ENCODE measurements around the gene IL10RB.

IL10RB gene

GRCh38 chr21:33268737-33269441 lies 2.7 kb downstream of the IL10RB start:
- DNase-seq = peak; percentile 81

DNA sequence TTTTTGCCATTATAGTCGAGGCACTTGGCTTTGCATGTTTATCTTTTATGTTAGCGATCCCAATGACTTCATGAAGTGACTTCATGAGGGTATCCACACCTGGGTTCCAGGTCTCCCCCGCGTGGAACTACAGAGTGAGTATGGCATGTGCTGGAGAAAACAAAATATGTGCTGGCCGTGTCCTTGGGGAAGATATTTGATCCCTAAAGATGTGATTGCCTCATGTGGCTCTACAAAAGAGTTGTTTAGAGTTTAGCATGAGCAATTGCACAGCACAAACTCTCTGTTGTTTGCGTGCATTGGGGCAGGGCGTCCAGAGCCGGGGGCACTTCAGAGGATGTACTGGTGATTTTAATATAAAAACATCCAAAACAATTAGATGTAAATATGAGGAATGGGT lies 4.8 kb downstream of the IL10RB start:
- no peak for DNase-seq

DNA sequence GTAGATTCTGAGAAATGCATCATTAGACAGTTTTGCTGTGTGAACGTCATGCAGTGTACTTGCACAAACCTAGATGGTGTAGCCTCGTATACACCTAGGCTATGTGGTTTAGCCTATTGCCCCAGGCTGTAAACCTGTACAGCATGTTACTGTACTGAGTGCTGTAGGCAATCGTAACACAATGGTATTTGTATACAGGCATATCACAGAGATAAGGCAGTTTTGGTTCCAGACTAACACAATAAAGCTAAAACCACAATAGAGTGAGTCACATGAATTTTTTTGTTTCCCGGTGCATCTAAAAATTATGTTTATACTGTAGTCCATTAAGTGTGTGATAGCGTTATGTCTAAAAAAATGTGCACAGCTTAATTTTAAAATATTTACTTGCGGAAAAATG lies 6.9 kb downstream of the IL10RB start:
- no peak for DNase-seq

GRCh38 chr21:33278721-33279120 lies 12.6 kb downstream of the IL10RB start:
- DNase-seq = no peak

DNA sequence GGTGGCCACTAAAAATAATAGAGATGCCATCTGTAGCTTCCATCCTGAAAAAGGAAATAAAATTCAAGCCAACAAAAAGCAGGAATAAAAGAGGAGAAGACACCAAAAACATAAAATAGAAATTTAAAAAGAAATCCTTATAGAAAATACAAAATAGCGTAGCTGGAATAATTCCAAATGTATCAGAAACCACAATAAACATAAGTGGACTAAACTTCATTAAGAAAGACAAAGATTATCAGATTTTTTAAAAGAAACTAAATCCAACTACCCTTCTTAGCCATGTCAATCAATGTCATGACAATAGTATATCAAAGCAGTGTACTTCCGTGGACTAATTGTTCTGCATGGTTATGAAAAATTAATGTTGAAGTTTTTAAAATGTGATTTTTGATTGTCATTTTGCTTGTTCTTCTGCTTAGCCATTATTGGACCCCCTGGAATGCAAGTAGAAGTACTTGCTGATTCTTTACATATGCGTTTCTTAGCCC lies 13.2 kb downstream of the IL10RB start:
- no peak for DNase-seq

DNA sequence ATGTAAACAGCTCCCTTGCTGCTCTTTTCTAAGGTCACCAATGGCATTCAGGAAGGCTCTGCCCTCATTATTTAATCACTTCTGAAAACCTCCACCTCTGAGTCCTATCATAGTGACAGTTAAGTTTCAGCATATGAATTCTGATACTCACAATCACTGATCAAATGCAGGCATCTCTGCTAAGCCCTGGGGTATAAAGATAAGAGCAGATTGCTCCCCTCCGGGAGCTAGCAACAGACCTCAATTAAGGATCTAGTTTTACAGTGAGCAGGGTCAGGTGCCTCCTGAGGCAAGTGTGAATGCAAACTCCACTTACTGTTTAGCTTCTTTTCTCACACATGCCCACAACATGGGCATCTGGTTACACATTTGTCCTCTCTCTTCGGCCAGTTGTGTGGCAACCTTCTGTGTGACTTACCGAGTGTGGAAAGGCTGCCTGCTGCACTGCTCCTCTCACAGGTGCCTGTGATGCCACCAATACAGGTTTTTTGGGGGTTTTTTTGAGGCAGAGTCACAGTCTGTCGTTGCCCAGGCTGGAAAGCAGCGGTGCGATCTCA lies 15.0 kb downstream of the IL10RB start:
- no peak for DNase-seq

DNA sequence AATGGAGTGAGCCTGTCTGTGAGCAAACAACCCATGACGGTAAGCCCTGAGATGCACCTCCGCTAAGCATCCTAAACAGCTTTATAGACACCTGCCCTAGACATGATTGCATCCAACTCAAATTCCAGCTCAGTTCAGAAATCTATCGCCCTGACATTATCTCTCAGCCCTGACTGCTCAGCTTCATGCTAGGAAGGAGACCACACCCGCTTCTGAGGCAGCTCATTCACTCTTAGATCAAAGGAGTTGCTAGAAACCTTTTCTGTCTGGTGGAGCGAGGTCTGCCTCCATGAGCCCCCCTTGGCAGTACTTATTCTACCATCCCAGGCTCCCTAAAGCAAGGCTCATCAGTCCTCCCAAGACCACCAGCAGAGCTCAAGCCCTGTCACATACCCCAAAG lies 17.0 kb downstream of the IL10RB start:
- no peak for DNase-seq

DNA sequence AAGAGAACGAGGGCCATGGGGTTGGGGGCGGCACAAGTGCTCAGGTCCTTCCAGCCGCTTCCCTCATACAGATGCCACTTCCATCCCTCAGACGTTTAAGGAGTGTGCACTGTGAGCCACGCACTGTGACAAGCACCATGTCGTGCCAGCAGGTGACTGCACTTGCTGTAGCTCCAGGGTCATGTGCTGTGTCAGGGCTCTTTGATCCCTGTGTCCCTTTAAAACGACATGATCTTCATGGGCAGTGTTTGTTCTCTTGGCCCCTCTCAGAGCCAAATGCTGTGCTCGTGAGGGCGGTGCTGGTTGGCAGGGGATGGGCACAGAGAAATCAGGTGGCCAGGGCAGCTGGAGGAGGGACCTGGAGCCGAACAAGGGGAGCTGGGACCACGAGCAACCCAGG lies 19.9 kb downstream of the IL10RB start:
- no peak for DNase-seq

DNA sequence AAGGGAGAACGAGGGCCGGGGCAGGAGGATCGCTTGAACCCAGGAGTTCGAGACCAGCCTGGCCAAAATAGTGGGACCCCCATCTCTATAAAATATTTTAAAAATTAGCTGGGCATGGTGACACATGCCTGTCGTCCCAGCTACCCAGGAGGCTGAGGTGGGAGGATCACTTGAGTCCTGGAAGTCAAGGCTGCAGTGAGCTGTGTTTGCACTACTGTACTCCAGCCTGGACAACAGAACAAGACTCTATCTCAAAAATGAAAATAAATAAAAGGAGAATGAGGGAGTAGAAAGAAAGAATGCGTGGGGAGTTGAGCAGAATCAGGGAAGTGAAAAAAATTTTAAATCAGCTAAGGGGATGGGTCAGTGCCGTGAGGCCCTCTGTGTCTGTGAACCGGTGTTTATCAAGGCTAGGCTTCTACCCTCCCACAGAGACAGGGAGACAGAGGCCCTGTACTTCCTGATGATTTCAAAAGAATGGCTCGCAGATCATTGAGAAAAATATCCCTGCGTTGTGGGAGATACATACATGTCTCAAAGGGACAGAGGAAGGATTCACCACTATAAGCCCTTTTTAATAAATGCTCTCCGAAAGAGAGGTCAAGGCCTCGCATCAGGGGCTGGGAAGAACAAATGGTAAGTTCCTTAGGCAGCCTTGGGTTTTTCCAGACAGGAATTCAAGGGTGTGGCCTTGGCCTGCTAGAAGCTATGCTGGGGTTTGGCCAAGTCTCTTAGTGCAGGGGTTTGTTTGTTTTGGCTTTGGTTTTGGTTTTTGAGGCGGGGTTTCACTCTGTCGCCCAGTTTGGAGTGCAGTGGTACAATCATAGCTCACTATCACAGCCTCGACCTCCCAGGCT lies 20.7 kb downstream of the IL10RB start:
- DNase-seq = peak; percentile 13

DNA sequence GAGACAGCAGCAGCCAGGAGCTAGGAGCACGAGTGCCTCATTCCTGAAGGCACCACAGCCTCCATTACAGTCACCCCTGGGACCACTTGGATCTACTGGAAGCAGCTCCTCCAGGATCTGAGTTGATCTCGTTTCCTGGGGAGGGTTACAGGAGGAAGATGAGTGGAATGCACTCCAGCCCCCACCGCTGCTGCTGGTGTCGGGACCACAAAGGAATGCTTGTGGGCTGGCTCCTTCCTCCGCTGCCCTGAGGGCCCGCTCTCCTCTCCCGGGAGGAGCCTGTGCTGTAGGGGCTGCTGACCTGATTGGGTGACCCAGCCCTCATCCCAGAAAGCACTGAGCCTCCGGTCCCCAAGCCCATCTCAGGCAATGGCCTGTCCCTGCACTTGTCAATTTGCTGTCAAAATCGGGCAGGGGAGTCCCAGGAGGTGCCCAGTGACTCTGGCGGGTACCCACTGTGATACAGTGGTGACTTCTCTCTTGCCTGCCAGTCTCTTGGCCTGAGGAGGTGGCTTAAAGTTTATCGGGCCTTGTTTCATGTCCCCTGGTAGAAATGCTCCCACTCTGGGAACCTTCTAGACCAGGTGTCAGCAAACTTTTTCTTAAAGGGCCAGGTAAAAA lies 23.1 kb downstream of the IL10RB start:
- DNase-seq = no peak

GRCh38 chr21:33290441-33290840 lies 24.3 kb downstream of the IL10RB start:
- DNase-seq = peak; percentile 77

DNA sequence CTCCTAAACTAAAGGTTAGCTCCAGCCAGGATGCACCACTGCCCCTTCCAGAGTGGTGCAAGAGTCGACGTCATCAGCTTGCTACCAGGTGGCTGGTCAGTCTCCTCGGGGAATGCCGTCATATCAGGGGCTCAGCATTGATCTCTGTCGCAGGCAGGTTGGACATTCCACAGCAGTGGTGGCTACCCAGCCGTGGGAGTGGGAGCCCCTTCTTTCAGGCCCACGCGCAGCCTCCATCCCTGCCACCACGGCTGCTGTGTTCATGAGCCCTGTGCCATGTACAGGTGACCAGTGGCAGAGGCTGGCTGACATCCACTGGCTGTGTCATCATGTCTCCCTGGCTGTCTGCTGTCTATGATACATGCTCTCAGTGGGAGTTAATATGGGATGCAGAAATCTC lies 25.5 kb downstream of the IL10RB start:
- DNase-seq = no peak

- DNase-seq = no peak
Observed at GRCh38 chr21:33292724-33293123, 26.6 kb downstream of the IL10RB start.

GRCh38 chr21:33293136-33293535 lies 27.0 kb downstream of the IL10RB start:
- DNase-seq = no peak

- DNase-seq = peak; percentile 7
Observed at GRCh38 chr21:33293811-33294216, 27.6 kb downstream of the IL10RB start.

DNA sequence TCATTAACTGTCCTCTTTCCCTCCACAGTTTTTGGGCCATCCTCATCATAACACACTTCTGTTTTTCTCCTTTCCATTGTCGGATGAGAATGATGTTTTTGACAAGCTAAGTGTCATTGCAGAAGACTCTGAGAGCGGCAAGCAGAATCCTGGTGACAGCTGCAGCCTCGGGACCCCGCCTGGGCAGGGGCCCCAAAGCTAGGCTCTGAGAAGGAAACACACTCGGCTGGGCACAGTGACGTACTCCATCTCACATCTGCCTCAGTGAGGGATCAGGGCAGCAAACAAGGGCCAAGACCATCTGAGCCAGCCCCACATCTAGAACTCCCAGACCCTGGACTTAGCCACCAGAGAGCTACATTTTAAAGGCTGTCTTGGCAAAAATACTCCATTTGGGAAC lies 30.0 kb downstream of the IL10RB start:
- no peak for DNase-seq

DNA sequence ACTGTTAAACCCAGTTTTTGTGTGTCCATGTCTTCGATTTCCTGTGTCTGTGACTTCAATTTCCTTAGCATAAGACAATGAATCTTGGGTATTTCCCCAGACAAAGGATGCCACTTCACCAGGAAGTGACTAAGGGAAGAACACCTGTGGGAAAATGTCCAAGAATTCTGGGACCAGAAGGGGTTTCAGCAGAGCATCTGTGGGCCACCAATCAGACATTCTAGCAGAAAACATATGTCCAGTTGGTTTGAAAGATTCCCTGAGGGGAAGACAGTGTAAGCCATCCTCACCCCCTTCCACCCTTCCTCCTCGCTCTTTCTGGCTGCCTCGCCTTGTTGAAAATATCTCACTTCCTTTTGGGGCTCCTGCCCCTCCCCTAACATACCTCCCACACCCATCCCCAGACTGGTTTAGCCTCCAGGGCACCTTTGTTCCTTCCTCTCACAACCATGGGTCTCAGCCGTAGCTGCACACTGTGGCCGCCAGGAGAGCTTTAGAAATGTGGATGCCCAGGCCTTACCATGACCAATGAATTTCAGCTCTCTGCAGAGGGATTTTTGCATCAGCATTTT lies 33.1 kb downstream of the IL10RB start:
- no peak for DNase-seq

- DNase-seq = peak; percentile 17
Observed at GRCh38 chr21:33300701-33301631, 34.8 kb downstream of the IL10RB start.

DNA sequence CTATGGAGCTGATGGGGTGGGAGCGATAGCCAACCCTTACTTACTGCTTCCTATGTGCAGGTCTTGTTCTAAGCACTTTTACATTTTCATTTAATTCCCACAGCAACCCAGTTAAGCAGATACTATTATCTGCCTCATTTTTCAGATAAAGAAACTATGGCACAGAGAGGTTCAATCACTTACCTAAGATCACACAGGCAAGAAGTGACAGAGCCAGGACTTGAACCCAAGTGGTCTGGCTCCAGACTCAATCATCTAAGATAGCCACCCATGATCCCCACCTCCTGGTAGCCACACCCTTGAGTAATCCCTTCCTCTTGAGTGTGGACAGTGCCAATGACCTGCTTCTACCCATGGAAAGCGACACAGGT lies 35.5 kb downstream of the IL10RB start:
- DNase-seq = no peak

GRCh38 chr21:33302055-33302454 lies 35.9 kb downstream of the IL10RB start:
- DNase-seq = no peak

GRCh38 chr21:33302796-33303195 lies 36.6 kb downstream of the IL10RB start:
- no peak for DNase-seq

DNA sequence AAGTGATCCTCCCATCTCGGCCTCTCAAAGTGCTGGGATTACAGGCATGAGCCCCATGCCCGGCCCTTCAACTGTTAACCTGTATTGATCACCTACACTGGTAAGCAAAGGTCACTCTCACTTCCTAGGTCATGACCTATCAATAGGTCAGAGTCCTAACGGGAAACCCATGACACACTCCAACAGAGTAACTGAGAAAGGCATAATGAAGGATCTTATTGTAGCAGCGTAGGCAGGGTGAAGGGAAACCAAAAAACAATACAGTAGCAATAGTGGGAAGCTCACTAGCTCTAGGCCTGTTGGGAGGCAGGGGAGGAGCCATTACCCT lies 39.1 kb downstream of the IL10RB start:
- no peak for DNase-seq
